ENCODE results near the gene TBX21.

The TBX21 gene

DNA sequence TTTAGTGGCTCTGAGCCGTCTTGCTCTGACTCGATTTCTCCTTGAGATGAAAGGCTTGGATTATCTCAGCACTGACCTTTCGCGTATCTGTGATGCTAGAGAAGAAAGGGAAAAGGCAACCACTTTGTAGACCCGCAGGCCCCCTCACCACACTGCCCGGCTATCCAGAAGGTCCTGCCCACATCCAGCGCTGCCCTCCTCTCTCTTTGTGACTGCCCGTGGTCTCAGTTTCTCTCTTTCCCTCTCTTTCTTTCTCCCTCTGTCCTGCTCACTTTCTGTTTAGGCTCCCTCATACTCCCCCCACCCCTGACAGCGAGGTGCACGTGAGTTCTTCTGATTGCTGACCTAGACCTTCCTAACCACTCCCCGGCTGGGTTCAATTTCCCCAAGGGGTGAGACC is 12.8 kb upstream of the TBX21 start:
- H3K4me3 ChIP-seq (ENCODE audit: low read depth, low read length), result no peak overlapping the region
- TF ChIP-seq, protein P1, sequence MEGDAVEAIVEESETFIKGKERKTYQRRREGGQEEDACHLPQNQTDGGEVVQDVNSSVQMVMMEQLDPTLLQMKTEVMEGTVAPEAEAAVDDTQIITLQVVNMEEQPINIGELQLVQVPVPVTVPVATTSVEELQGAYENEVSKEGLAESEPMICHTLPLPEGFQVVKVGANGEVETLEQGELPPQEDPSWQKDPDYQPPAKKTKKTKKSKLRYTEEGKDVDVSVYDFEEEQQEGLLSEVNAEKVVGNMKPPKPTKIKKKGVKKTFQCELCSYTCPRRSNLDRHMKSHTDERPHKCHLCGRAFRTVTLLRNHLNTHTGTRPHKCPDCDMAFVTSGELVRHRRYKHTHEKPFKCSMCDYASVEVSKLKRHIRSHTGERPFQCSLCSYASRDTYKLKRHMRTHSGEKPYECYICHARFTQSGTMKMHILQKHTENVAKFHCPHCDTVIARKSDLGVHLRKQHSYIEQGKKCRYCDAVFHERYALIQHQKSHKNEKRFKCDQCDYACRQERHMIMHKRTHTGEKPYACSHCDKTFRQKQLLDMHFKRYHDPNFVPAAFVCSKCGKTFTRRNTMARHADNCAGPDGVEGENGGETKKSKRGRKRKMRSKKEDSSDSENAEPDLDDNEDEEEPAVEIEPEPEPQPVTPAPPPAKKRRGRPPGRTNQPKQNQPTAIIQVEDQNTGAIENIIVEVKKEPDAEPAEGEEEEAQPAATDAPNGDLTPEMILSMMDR (IDR thresholded peaks at IDR 0.05; ENCODE audit: low read depth, low read length, missing control alignments), result no peak
- DNase-seq (ENCODE audit: low read depth), result no peak

DNA sequence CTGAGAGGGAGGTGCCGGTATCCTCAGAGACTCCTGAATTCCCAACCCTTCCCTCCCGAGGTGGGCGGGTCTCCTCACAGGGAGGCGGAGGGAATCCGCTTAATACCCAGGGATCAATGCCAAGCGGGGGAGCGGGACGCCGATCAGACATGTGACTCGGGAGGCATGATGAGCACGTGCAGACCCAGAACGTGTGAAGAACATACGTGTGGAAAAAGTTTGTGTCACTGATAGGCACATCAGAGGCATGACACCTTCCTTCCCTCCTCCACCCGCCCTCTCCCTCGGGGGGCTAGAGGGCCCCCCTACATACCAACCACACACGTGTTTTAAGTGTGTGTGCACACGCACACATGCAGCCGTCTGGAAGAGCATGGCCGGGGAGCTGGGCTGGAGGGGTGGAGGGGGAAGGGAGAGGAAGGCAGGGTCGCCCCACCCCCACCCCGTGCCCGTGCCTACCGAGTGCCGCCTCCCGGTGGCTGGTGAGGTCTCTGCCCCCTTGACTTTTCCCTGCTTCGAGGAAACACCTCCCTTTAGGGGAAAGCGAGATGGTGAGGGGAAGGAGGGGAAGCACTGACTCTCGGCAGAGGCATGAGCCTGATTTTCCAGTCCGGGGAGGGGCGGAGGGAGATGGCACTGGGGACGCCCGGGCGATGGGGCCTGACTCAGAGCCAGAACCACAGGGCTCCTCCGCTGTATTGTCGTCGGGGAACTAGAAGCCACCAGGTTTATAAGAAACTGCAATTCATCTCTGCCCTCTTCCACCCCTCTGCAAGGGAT is 12.1 kb upstream of the TBX21 start:
- TF ChIP-seq, protein P1 (IDR thresholded peaks at IDR 0.05; ENCODE audit: low read depth, low read length, missing control alignments), result no peak
- DNase-seq (ENCODE audit: low read depth), result no peak
- no peak overlapping the region for H3K4me3 ChIP-seq (ENCODE audit: low read depth, low read length)

DNA sequence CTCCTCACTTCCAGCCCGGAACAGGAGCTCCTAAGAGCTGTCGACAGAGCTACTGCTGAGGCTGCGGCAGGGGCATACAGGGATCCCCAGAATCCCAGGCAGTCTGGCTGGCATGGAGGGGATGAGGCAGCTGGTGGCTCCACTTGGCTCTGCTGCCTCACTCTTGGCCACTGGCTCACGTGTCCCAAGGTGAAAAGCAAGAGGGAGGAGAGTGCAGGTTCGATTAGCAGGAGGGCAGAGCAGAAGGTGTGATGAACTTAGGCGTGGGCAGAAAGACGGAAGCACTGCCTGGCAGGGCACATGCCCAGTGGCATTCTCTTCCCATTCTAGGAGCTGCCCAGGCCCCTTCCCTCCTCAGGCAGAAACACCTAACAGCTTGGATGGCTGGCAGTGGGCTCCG is 11.3 kb upstream of the TBX21 start:
- TF ChIP-seq, protein P1 (IDR thresholded peaks at IDR 0.05; ENCODE audit: low read depth, low read length, missing control alignments), result no peak
- no peak overlapping the region for H3K4me3 ChIP-seq (ENCODE audit: low read depth, low read length)
- DNase-seq (ENCODE audit: low read depth), result no peak

DNA sequence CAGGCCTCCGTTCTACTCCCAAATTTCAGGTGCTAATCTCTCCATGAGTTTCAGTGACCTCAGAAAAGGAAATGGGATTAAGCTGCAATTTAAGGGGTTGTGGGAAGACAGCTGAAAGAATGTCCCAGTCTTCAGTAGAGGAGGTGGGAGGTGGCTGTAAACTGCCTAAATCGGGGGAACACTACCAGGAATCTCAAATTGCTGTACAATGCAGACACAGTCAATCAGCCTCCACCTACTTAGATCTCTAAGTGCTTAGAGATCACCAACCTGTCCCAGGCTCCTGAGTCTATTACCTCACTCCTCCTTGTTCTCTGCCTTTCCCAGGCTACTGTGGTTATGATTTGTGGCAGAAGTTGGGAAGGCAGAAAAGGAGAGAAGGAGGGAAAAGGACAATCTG is 8.3 kb upstream of the TBX21 start:
- no peak for DNase-seq (ENCODE audit: low read depth)
- TF ChIP-seq, protein P1 (IDR thresholded peaks at IDR 0.05; ENCODE audit: low read depth, low read length, missing control alignments), result no peak
- no peak overlapping the region for H3K4me3 ChIP-seq (ENCODE audit: low read depth, low read length)

DNA sequence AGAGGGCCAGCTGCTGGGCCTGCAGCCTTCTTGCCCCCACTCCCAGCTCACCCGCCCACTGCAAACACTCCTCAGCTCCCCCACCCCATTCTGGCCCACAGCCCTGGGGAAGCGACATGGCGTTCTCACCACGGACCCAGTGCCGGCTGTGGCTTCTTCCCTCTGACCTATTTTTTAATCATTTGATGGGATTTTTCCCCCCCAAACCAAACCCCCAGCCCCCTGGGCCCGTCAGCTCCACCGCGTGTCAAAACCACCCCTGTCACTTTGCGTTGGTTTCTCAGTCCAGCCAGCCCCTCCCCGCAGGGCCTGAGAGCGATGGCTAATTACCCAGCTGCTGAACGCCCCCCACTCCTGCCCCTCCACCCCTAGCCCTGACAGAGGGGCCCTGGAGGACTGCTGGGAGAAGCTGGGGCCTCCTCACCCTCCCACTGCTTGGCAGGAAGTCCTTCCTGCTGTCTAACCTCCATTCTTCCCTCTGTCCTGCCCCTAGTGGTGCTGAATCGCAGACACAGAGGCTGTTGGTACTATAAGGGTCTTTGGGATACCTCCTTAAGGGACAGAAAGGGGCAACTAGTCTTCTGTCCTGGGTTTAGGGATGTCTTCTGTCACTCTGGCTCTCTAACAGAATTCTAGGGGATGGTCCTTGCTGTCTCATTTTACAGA is 7.5 kb upstream of the TBX21 start:
- H3K4me3 ChIP-seq (ENCODE audit: low read depth, low read length), result no peak overlapping the region
- DNase-seq (ENCODE audit: low read depth), result no peak
- TF ChIP-seq, protein P1 (IDR thresholded peaks at IDR 0.05; ENCODE audit: low read depth, low read length, missing control alignments), result peak; percentile 17

DNA sequence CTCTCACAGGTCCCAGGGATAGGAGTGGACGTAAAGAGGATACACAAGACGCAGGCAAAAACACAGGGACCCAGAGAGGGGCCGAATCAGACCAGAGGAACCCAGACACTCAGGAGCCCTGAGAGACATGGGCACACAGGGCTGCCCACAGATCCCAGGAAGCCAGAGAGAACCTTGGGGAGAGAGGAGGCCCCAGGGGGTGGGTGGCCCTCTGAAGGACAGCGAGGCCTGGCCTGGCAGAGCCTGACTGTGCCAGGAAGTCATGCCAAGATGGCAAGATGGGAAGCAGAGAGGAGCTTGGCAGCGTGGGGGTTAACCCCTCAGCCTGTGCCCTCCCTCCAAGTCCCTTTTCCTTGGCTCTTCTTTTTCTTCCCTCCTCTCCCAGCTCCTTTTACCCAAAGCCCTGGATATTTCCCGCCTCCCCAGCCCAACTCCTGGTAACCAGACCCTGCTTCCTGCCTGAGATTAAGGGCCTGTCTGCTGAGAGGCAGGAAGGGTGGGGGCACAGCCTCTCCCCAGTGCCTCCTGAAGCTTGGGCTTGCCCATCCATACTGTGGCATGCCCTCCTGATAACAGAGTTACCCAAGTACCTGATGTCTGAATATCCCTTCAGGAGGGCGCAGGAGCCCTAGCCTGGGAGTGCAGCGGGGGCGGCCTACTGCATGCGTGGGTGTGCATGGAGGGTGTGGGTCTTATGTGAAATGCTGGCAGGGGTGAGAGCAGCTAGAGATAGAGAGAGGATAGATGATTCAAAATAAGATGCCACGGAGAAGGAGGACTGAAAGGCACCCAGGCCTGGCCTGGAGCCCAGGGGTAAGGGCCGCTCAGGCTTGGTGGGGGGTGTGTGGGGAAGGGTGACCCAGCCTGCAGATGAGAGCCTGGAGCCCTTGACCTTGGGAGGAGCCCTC is 6.0 kb upstream of the TBX21 start:
- no peak overlapping the region for H3K4me3 ChIP-seq (ENCODE audit: low read depth, low read length)
- no peak for DNase-seq (ENCODE audit: low read depth)
- TF ChIP-seq, protein P1 (IDR thresholded peaks at IDR 0.05; ENCODE audit: low read depth, low read length, missing control alignments), result no peak

All from GM12864 (cell line).